DOHH2 (cell line): ENCODE measurements around the gene POFUT1.

ENCODE experiments used
- EZH2phosphoT487 ChIP-seq: fragments of 200-600 bp; sonication (generic); IDR thresholded peaks from 2 replicates; pipeline ENCODE4 v1.6.1; 2017; ENCODE audit warnings: borderline replicate concordance, mild to moderate bottlenecking, antibody characterized with exemption, low read length, moderate library complexity, mixed read lengths
- TF ChIP-seq, protein P1 (sequence below): fragments of 200-600 bp; sonication (generic); IDR thresholded peaks from one replicate; pipeline ENCODE4 v1.5.1; 2014; ENCODE audit warnings: antibody characterized with exemption, mild to moderate bottlenecking, low read depth, low read length; ENCODE audit not compliant: poor library complexity, severe bottlenecking

DNA sequence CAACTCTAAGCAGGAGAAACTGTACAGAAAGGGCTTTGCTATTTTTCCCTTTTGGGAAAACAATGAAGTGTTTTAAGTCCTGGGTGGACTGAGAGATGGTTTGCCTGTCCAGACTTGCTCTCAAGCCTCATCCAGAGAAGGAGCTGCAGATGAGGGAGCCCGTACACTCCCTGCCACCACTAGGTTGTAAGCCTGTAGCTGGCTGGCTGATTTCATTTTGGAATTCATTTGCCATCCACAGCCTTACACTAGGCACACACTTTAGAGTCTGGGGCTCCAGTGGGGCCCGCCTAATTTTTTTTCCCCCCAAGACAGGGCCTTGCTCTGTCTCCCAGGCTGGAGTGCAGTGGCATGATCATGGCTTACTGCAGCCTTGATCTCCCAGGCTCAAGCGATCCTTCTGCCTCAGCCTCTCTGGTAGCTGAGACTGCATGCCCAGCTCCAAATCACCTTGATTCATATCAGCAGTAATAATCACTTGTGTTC is 28.4 kb downstream of the POFUT1 start:
- TF ChIP-seq, protein P1, sequence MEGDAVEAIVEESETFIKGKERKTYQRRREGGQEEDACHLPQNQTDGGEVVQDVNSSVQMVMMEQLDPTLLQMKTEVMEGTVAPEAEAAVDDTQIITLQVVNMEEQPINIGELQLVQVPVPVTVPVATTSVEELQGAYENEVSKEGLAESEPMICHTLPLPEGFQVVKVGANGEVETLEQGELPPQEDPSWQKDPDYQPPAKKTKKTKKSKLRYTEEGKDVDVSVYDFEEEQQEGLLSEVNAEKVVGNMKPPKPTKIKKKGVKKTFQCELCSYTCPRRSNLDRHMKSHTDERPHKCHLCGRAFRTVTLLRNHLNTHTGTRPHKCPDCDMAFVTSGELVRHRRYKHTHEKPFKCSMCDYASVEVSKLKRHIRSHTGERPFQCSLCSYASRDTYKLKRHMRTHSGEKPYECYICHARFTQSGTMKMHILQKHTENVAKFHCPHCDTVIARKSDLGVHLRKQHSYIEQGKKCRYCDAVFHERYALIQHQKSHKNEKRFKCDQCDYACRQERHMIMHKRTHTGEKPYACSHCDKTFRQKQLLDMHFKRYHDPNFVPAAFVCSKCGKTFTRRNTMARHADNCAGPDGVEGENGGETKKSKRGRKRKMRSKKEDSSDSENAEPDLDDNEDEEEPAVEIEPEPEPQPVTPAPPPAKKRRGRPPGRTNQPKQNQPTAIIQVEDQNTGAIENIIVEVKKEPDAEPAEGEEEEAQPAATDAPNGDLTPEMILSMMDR, result no peak
- TF ChIP-seq EZH2phosphoT487, result no peak
